Progenitor cell of endocrine pancreas (in vitro differentiated cells): ENCODE results near the gene RAP1GDS1. TPM values are rescaled to one million over a fixed set of nuclear protein-coding genes. Genes with fewer than 3 reads are reported as not detected.
"Not testable (repeated sequence)": the region's sequence is repeated elsewhere in the genome, so short reads cannot be mapped to it uniquely, and the experiment has no call there.

Experiments used
- DNase-seq: peaks from one replicate; pipeline ENCODE4 v3.0.0; 2021; ENCODE audit warnings: low spot score; ENCODE audit not compliant: unreplicated experiment
- H3K27ac Mint-ChIP-seq: 2 replicates; pipeline ENCODE4 v1.8.0; 2021; ENCODE audit warnings: mild to moderate bottlenecking, moderate library complexity, mixed read lengths
- H3K27me3 Mint-ChIP-seq: 2 replicates; pipeline ENCODE4 v1.8.0; 2021; ENCODE audit warnings: mixed read lengths
- H3K36me3 Mint-ChIP-seq: 2 replicates; pipeline ENCODE4 v1.8.0; 2022; ENCODE audit warnings: mixed read lengths; ENCODE audit not compliant: insufficient read depth
- H3K4me1 Mint-ChIP-seq: 2 replicates; pipeline ENCODE4 v1.8.0; 2021; ENCODE audit warnings: low read depth, mixed read lengths
- H3K4me3 Mint-ChIP-seq: 2 replicates; pipeline ENCODE4 v1.8.0; 2021; ENCODE audit warnings: low read depth, mild to moderate bottlenecking, moderate library complexity, mixed read lengths
- H3K9me3 Mint-ChIP-seq: 2 replicates; pipeline ENCODE4 v1.8.0; 2021; ENCODE audit warnings: low read depth, mixed read lengths
- CTCF ChIP-seq: fragments of 200-600 bp; sonication (generic); IDR thresholded peaks from one replicate; pipeline ENCODE4 v1.5.0; 2021; ENCODE audit warnings: antibody characterized with exemption, mild to moderate bottlenecking; ENCODE audit not compliant: unreplicated experiment
- total RNA-seq: library from RNA; stranded (reverse); gene quantifications from 2 replicates; pipeline ENCODE4 v1.2.1, GENCODE V29; 2021

The RAP1GDS1 gene
- total RNA-seq, 1 donor from 2014 or later, result 24.4 TPM

DNA sequence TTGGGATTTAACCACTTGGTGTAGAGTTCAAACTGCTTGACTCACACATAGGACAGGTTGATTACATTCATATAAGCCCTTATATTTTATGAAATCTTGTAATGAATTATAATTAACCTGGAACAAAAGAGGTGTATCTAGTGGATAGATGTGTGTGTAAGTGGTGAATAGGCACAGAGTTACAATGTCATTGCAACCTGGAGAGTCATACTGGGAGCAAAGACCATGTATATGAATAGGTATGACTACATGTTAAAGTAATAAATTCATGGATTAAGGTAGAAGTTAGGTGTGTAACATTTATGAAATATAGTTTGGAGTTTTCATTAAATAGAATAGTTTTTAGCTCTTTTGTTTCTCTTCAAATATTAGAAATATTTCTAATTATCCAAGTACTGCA lies 26.1 kb downstream of the RAP1GDS1 start:
- Mint-ChIP-seq H3K27me3 (no peaks in the 10 kb centered on the region), H3K27ac (no peak overlapping the region), H3K36me3 (peaks cover 2% of the 10 kb centered on the region), H3K4me1 (peaks cover 9% of the 10 kb centered on the region), H3K4me3 (no peak overlapping the region), H3K9me3 (peaks cover 3% of the 10 kb centered on the region)
- no peak for TF ChIP-seq CTCF
- no peak for DNase-seq

DNA sequence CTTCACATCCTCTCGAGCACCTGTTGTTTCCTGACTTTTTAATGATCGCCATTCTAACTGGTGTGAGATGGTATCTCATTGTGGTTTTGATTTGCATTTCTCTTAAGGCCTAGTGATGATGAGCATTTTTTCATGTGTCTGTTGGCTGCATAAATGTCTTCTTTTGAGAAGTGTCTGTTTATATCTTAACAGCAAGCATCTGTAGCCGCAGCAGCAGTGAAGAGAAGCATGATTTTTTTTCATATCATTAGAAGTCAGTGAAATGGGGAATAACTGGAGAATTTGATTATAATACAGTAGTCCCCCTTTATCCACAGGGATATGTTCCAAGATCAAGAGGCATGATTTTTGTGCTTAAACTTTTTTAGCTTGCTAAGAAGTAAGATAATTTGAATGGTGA lies 27.5 kb downstream of the RAP1GDS1 start:
- H3K27ac Mint-ChIP-seq, H3K36me3 Mint-ChIP-seq, H3K4me3 Mint-ChIP-seq, H3K27me3 Mint-ChIP-seq, H3K4me1 Mint-ChIP-seq, H3K9me3 Mint-ChIP-seq, DNase-seq: not testable (repeated sequence)

DNA sequence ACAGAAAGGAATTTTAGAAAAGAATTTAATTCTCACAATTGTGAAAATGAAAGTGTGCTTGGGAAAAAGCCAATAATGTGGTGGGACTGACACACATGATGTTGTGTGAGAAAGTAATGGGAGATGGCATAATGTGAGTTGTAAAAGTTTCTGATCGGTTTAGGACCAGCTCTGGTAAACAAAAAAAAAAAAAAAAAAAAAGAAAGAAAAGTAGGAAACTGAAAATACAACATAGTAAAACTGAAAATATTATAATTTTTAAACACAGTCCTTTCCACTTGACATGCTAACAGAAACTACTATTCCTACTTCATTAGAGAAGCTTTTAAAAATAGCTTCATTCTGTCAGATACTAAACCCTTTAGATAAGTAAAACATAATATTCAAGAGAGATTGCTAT lies 28.2 kb downstream of the RAP1GDS1 start:
- Mint-ChIP-seq H3K4me1 (peaks cover 7% of the 10 kb centered on the region), H3K27ac (no peak overlapping the region), H3K36me3 (peaks cover 4% of the 10 kb centered on the region), H3K4me3 (no peak overlapping the region), H3K9me3 (no peaks in the 10 kb centered on the region), H3K27me3 (no peaks in the 10 kb centered on the region)
- TF ChIP-seq CTCF, result no peak
- no peak for DNase-seq

DNA sequence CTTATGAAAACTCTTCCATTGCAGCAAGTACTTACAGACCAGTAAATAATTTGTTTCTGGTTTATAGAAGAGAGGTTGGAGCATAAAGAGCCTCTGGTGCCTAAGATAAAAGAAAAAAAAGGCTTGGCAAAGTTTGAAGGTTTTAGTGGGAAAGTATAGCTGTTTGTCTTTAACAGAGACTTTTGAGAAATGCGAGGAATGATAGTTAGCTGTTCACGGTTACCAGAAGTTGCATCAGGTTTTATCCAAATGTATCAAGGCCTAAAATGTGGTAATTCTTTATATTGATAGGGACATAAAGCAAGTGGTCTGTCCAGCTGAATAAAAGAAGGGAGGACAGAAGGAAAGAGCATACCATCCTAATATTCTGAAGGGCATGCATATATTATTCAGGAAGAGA lies 29.3 kb downstream of the RAP1GDS1 start:
- H3K27ac Mint-ChIP-seq, result no peak overlapping the region
- no peak for DNase-seq
- H3K9me3 Mint-ChIP-seq, result no peaks in the 10 kb centered on the region
- H3K36me3 Mint-ChIP-seq, result peaks cover 4% of the 10 kb centered on the region
- peaks cover 4% of the 10 kb centered on the region for H3K4me1 Mint-ChIP-seq
- H3K27me3 Mint-ChIP-seq, result no peaks in the 10 kb centered on the region
- no peak for TF ChIP-seq CTCF
- H3K4me3 Mint-ChIP-seq, result no peak overlapping the region

DNA sequence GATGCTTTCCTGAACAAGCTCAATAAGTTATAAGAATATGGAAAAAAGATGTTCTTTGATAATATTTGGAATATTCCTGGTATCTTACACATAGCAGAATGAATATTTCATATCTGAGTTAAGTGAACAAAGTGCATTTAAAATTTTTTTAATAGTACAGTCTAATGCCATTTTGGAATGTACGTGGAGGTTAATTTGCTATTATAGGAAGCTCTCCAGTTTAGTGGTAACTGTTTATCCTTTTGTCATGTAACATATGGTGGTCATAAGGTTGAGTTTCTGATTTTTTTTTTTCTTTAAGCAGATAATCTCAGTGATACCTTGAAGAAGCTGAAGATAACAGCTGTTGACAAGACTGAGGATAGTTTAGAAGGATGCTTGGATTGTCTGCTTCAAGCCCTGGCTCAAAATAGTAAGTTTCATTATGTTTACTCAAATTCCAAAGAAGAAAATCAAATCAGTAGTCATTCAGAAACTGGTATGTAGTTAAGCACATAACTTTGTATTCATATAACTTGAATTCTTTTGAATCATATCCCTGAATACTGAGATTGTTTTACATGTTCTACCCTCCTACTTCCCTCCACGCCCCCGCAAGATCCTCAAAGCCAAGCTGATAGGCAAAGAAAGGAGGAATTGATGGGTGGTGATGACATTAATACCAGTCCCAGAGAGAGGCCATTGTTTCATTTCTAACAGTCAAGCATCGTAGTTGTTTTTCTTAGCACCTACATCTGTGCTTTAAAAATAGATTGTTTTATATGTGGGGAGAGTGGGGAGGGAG lies 32.1 kb downstream of the RAP1GDS1 start:
- TF ChIP-seq CTCF, result no peak
- H3K4me3 Mint-ChIP-seq, result no peak overlapping the region
- no peak for DNase-seq
- peaks cover 4% of the 10 kb centered on the region for H3K36me3 Mint-ChIP-seq
- no peaks in the 10 kb centered on the region for H3K9me3 Mint-ChIP-seq
- no peaks in the 10 kb centered on the region for H3K27me3 Mint-ChIP-seq
- H3K27ac Mint-ChIP-seq, result no peak overlapping the region
- H3K4me1 Mint-ChIP-seq, result peaks cover 4% of the 10 kb centered on the region

DNA sequence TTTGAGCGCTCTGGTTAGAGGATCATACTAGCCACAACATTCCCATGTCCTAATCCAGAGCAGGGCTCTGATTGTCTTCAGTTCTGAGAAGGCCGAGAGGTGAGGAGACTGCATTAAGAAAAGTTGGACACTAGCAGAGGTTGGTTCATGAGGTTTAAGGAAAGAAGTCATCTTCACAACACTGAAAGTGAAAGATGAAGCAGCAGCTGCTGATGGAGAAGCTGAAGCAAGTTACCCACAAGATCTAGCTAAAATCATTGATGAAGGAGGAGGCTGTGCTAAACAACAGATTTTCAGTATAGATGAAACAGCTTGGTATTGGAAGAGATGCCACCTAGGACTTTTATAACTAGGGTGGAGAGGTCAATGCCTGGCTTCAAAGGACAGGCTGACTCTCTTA lies 36.8 kb downstream of the RAP1GDS1 start:
- peaks cover 24% of the 10 kb centered on the region for H3K36me3 Mint-ChIP-seq
- H3K27me3 Mint-ChIP-seq, result no peaks in the 10 kb centered on the region
- no peak overlapping the region for H3K4me3 Mint-ChIP-seq
- no peak for DNase-seq
- H3K27ac Mint-ChIP-seq, result no peak overlapping the region
- H3K9me3 Mint-ChIP-seq, result peaks cover 16% of the 10 kb centered on the region
- H3K4me1 Mint-ChIP-seq, result peaks cover 3% of the 10 kb centered on the region
- no peak for TF ChIP-seq CTCF
